Erythroblast (primary cell): ENCODE measurements around the gene MAP2K3.
"Not testable (repeated sequence)": the region's sequence is repeated elsewhere in the genome, so short reads cannot be mapped to it uniquely, and the experiment has no call there.

ENCODE experiments used
- GATA1 ChIP-seq: IDR thresholded peaks from 2 replicates; pipeline ENCODE4 v1.6.1; 2011; ENCODE audit warnings: low read depth, mild to moderate bottlenecking, control low read depth, low read length, moderate library complexity
- POLR2A ChIP-seq: IDR thresholded peaks from 2 replicates; pipeline ENCODE4 v1.6.1; 2011; ENCODE audit warnings: mild to moderate bottlenecking, low read length

GRCh38 chr17:21337981-21338625 lies 53.6 kb downstream of the MAP2K3 start:
- not testable (repeated sequence) for TF ChIP-seq GATA1, POLR2A
